Thymus (tissue), 11 donors: ENCODE data around the gene CDKL1. TPM values are rescaled to one million over a fixed set of nuclear protein-coding genes. Genes with fewer than 3 reads are reported as not detected.
A peak's percentile ranks its signal among the peaks of the same experiment; 100 is the strongest.
"Not testable (repeated sequence)": the region's sequence is repeated elsewhere in the genome, so short reads cannot be mapped to it uniquely, and the experiment has no call there.

Experiments used
- DNase-seq, 9 donors: peaks; one replicate each; pipeline ENCODE4 v3.0.0-alpha.2; 2013; ENCODE audit warnings: low spot score in 9 of 9, low read depth in 6 of 9, missing footprints in 1 of 9
- H3K27ac ChIP-seq, 2 donors: one replicate each; pipeline ENCODE4 v1.5.1; 2013; ENCODE audit warnings: control low read depth in 1 of 2, low read depth in 1 of 2, low read length in 1 of 2, mild to moderate bottlenecking in 1 of 2, moderate library complexity in 1 of 2
- H3K27me3 ChIP-seq, 2 donors: one replicate each; pipeline ENCODE4 v1.5.1; 2013; ENCODE audit warnings: low read length in 1 of 2; ENCODE audit not compliant: control insufficient read depth in 2 of 2, insufficient read depth in 1 of 2
- H3K36me3 ChIP-seq, 2 donors: one replicate each; pipeline ENCODE4 v1.5.1; 2013; ENCODE audit warnings: low read length in 1 of 2, mild to moderate bottlenecking in 1 of 2, moderate library complexity in 1 of 2; ENCODE audit not compliant: control insufficient read depth in 2 of 2, insufficient read depth in 2 of 2
- H3K4me1 ChIP-seq, 2 donors: one replicate each; pipeline ENCODE4 v1.5.1; 2013; ENCODE audit warnings: low read length in 2 of 2; ENCODE audit not compliant: control insufficient read depth in 2 of 2, insufficient read depth in 2 of 2
- H3K4me3 ChIP-seq, 2 donors: one replicate each; pipeline ENCODE4 v1.5.1; 2013; ENCODE audit warnings: low read length in 2 of 2, control low read depth in 1 of 2, mild to moderate bottlenecking in 1 of 2
- H3K9me3 ChIP-seq, 2 donors: one replicate each; pipeline ENCODE4 v1.5.1; 2013; ENCODE audit warnings: low read length in 1 of 2, mild to moderate bottlenecking in 1 of 2; ENCODE audit not compliant: control insufficient read depth in 2 of 2, insufficient read depth in 1 of 2
- WGBS: extraction: QIAGEN DNeasy Blood & Tissue Kit; methylation state at CpG from one replicate; pipeline ENCODE4 v1.1.7; 2013; 5-methylcytosine and 5-hydroxymethylcytosine counted together
- polyA plus RNA-seq: library from polyadenylated mRNA; stranded (reverse); fragments of 200-250 nt; gene quantifications from one replicate; pipeline ENCODE4 v1.2.3, GENCODE V29; 2013
- total RNA-seq: library from RNA; stranded (reverse); fragments of 120-200 nt; gene quantifications from one replicate; pipeline ENCODE4 v1.2.4, GENCODE V29; 2013
- donor health status: healthy.

CDKL1 gene
- total and polyA plus RNA-seq, 2 donors, result 2.4 to 3.3 TPM

DNA sequence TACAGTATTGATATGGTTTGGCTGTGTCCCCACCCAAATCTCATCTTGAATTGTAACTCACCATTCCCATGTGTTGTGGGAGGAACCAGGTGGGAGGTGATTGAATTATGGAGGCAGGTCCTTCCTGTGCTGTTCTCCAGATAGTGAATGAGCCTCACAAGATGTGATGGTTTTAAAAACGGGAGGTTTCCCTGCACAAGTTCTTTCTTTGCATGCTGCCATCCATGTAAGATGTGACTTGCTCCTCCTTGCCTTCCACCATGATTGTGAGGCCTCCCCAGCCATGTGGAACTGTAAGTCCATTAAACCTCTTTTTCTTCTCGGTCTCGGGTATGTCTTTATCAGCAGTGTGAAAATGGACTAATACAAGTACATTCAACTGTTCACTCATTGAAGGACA is 82.6 kb downstream of the CDKL1 start:
- 95% methylated on average over 3 of the region's 3 CpGs for WGBS
- not testable (repeated sequence) for DNase-seq, H3K9me3 ChIP-seq, H3K27ac ChIP-seq, H3K27me3 ChIP-seq, H3K4me3 ChIP-seq, H3K36me3 ChIP-seq
- peaks cover 9 to 14% of the 10 kb centered on the region in 2 donors for H3K4me1 ChIP-seq

DNA sequence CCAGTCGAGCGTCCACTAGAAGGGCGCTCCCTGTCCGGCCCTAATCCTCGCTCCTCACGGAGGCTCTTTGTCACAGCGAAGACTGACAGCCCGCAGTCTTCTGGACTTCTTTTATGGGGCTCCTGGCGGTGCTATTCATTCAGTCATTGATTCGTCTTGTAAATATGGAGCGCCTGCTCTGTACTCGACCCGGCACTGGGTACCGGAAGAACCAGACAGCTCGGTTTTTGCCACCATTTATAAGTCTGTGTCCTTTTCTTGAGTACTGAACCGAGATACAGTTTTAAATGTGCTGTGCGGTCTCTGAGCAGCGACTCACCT is 84.0 kb downstream of the CDKL1 start:
- H3K27me3 ChIP-seq, result no peaks in the 10 kb centered on the region
- H3K9me3 ChIP-seq, result peaks cover 0 to 6% of the 10 kb centered on the region in 2 donors
- H3K4me1 ChIP-seq, result peaks cover 9 to 14% of the 10 kb centered on the region in 2 donors
- peak overlapping the region; percentile 60 to 84 for H3K4me3 ChIP-seq
- H3K36me3 ChIP-seq, result peaks cover 0 to 3% of the 10 kb centered on the region in 2 donors
- peak overlapping the region; percentile 86 to 98 for H3K27ac ChIP-seq
- peak in 2 of 9 donors; percentile 47 to 52 for DNase-seq
- 4% methylated on average over 18 of the region's 18 CpGs for WGBS

DNA sequence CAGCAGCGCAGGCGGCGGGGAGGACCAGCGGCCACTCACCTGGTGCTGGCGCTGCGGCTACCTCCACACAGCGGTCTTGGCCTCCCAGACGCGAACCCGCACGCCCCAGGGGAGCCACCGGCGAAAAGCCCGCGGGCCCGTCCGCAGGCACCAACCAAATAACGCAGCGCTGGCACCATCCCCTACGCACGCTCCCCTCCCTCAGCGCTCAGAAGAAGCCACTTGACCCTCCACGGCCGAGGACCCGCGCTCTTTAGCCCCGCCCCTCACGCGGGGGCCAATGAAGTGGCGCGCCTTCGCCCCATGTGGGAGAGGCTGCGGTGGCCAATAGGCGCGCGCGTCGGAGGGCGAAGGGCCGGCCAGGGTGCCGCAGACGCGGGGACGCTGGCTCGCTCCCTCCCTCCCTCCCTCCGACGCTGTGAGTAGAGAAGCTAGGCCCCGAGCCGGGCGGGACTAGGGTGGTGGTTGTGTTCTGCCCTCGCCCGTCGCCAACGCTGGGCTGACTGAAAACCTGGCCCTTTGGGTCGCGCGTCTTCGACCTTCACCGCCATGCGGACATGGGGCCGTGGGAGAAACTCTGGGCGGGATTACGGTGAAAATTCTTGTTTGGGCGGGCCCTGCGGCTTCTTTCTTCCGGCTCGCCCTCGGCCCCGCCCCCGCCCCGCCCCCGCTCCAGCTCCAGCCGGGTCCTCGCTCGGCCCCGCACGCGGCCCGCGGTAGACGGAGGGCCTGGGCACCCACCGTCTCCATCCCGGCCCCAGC is 84.5 kb downstream of the CDKL1 start, which contains the start of the genes DMAC2L and L2HGDH:
Gene DMAC2L, plus strand, starts transcription at position 353 of the 762 bp plus-strand sequence. CDS start 9,164 bp downstream, outside the sequence.
Gene L2HGDH, minus strand, starts transcription at position 258 of the 762 bp plus-strand sequence. Its CDS starts 79 bp downstream, at position 179.
- Histone ChIP-seq H3K27ac (peak within 1 kb of the TSS; percentile 86 to 98), H3K27me3 (no peaks in the 10 kb centered on the region), H3K36me3 (peaks cover 0 to 3% of the 10 kb centered on the region in 2 donors), H3K4me1 (peaks cover 9 to 14% of the 10 kb centered on the region in 2 donors), H3K9me3 (peaks cover 0 to 6% of the 10 kb centered on the region in 2 donors), H3K4me3 (peak within 1 kb of the TSS; percentile 60 to 84)
- WGBS, result under 1% methylated on average over 83 of the region's 83 CpGs
- DNase-seq, result peak in 8 of 9 donors; percentile 77 to 93 (median 86)

DNA sequence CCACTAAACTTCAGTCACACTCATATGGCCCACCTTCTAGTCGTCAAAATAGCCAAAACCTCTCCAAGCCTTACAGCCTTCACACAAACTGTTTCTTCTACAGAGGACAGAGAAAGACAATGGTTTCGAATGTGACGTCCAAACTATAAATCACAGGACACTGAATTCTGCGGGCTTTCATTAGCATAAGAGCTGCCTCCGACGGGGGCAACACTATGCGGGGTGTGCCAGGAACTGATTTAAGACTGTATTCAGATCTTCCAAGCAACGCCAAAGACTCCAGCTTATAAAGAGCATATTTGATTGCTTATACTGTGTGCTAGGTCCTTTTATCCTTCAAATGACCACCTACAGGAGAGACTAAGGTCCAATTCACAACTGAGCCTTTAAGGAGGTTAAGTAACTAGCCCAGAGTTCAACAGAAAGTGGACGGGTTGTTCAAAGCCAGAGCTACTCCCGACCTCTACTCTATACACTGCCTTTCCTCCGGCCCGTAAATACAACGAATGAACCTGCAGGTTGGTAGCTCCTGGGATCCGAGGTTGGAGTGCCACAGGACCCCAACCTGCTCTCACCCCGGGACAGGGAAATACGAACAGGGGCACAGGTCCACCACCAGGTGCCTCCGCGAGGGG is 85.2 kb downstream of the CDKL1 start:
- 6% methylated on average over 18 of the region's 18 CpGs for WGBS
- peak overlapping the region; percentile 50 to 86 for H3K27ac ChIP-seq
- peak overlapping the region; percentile 60 to 84 for H3K4me3 ChIP-seq
- peak in 1 of 9 donors; percentile 22 for DNase-seq
- H3K9me3 ChIP-seq, result peaks cover 0 to 6% of the 10 kb centered on the region in 2 donors
- H3K4me1 ChIP-seq, result peaks cover 9 to 14% of the 10 kb centered on the region in 2 donors
- H3K27me3 ChIP-seq, result no peaks in the 10 kb centered on the region
- peaks cover 0 to 3% of the 10 kb centered on the region in 2 donors for H3K36me3 ChIP-seq

DNA sequence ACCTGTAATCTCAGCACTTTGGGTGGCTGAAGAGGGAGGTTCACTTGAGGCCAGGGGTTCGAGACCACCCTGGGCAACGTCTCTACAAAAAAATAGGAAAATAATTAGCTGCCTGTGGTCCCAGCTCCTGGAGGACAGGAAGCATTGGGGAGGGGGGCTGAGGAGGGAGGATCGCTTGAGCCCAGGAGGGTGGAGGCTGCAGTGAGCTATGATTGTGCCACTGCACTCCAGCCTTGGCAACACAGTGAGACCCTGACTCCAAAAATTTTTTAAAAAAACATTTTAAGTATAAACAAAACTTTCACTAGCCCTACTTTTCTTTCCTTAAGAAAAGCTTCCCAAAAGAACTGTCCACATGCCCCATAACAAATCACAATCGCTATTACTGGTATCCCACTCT is 86.2 kb downstream of the CDKL1 start:
- 98% methylated on average over 4 of the region's 4 CpGs for WGBS
- H3K27ac ChIP-seq, result no peak overlapping the region
- no peak overlapping the region for H3K4me3 ChIP-seq
- peaks cover 0 to 3% of the 10 kb centered on the region in 2 donors for H3K36me3 ChIP-seq
- no peaks in the 10 kb centered on the region for H3K27me3 ChIP-seq
- no peak for DNase-seq
- peaks cover 0 to 6% of the 10 kb centered on the region in 2 donors for H3K9me3 ChIP-seq
- peaks cover 9 to 14% of the 10 kb centered on the region in 2 donors for H3K4me1 ChIP-seq

DNA sequence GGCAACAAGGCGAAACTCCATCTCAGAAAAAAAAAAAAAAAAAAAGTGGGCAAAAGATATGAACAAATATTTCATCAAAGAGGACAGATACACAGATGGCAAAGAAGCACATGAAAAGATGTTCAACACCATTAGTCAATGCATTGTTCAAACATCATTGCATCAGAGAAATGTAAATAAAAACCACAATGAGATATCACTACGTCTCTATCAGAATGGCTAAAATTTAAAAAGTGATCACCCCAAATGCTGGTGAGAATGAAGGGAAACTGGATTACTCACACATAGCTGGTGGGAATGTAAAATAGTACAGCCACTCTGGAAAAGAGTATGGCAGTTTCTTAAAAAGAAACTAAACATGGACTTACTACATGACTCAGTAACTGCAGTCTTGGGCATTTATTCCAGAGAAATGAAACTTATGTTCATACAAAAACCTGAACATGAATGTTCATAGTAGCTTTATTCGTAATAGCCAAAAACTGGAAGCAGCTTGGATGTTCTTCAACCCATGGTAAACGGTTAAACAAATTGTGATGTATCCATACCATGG is 88.2 kb downstream of the CDKL1 start:
- Histone ChIP-seq H3K27me3 (no peaks in the 10 kb centered on the region), H3K27ac (no peak overlapping the region), H3K9me3 (no peaks in the 10 kb centered on the region), H3K4me1 (peaks cover 9 to 14% of the 10 kb centered on the region in 2 donors), H3K4me3 (no peak overlapping the region), H3K36me3 (no peaks in the 10 kb centered on the region)
- WGBS, result 97% methylated on average over 4 of the region's 4 CpGs
- DNase-seq, result no peak

DNA sequence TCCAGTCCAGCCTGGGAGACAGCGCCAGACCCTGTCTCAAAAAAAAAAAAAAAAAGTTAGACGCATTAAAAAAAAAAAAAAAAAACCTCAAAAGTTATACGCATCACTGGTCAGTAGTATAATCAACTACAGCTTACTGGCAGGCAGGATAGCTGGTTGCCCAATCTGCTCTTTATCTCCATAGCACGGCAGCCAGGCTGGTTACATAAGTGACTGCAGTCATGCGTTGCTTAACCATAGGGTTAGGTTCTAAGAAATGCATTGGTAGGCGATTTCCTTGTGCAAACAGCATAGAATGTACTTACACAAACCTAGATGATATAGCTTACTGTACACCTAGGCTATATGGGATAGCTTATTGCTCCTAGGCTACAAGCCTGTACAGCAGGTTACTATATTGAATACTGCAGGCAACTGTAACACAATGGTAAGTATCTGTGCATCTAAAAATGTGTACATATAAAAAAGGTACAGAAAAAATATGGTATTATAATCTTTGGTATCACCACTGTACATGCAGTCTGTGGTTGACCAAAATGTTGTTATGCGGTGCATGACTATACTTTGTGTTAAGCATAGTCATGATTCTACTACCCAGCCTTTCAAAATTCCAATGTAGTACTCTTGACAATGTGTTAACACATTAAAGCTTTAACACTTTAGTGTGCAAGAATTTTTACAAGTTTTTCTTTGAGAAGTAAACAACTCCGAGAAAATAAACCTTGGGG is 92.8 kb downstream of the CDKL1 start:
- no peak overlapping the region for H3K4me3 ChIP-seq
- no peaks in the 10 kb centered on the region for H3K4me1 ChIP-seq
- no peaks in the 10 kb centered on the region for H3K27me3 ChIP-seq
- no peaks in the 10 kb centered on the region for H3K9me3 ChIP-seq
- DNase-seq, result no peak
- peaks cover 0 to 14% of the 10 kb centered on the region in 2 donors for H3K36me3 ChIP-seq
- WGBS, result 98% methylated on average over 8 of the region's 8 CpGs
- no peak overlapping the region for H3K27ac ChIP-seq

DNA sequence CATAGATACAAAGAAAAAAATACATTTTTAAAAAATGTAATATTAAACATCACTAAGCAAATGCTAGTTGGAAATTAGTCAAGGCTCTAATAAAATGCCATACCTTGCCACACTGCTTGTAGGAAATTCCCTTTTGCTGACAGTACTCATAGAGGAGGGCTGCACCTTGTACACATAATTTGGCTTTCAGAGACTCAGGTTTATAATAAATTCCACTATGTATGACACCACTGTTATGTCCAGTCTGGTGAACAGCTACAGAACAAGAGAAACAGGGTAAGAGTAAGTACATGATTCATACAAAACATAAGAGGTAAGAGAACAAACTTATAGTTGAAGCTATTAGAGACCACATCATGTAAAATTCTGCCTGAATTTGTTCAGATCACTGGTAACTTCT is 94.8 kb downstream of the CDKL1 start:
- no peak overlapping the region for H3K4me3 ChIP-seq
- peaks cover 0 to 14% of the 10 kb centered on the region in 2 donors for H3K36me3 ChIP-seq
- H3K9me3 ChIP-seq, result no peaks in the 10 kb centered on the region
- H3K4me1 ChIP-seq, result no peaks in the 10 kb centered on the region
- DNase-seq, result no peak
- no peaks in the 10 kb centered on the region for H3K27me3 ChIP-seq
- no peak overlapping the region for H3K27ac ChIP-seq
